NCI-H2227 (cell line): ENCODE measurements around the gene XRCC1.
"Not testable (repeated sequence)": the region's sequence is repeated elsewhere in the genome, so short reads cannot be mapped to it uniquely, and the experiment has no call there.

Experiments
- DNase-seq: peaks from one replicate; lab custom pipeline; 2025; ENCODE audit not compliant: unreplicated experiment; lab: John Stamatoyannopoulos, UW

The XRCC1 gene

DNA sequence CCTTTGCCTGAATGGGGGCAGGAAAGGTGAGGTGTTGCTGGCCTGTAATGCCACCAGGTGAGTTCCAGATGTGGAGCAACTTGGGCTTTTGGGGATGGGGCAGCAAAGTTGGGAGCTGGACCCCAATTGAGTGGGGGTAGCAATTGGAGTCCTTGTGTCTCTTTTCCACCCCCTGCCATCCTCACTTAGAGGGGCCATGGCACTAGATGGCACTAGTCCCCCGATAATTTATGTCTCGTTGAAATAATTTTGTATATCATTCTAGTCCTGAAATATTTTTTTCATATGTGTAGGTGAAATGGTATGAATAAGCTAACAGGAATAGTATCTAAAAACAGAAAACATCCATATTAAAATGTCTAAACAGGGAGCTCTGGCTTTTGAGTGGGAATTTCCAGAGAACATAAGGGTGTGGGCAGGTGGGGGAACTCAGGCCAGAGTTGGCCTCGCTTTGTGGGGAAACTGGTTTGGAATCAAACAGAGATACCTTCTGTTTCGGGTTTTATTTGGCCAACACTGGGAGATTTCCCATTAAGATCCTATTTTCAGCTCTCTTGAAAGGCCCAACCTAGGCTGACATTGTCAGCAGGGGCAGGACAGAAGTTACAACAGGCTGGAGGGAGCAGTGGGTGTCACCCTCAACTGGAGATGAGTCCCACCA, 24.4 kb upstream of the XRCC1 start:
- no peak for DNase-seq

DNA sequence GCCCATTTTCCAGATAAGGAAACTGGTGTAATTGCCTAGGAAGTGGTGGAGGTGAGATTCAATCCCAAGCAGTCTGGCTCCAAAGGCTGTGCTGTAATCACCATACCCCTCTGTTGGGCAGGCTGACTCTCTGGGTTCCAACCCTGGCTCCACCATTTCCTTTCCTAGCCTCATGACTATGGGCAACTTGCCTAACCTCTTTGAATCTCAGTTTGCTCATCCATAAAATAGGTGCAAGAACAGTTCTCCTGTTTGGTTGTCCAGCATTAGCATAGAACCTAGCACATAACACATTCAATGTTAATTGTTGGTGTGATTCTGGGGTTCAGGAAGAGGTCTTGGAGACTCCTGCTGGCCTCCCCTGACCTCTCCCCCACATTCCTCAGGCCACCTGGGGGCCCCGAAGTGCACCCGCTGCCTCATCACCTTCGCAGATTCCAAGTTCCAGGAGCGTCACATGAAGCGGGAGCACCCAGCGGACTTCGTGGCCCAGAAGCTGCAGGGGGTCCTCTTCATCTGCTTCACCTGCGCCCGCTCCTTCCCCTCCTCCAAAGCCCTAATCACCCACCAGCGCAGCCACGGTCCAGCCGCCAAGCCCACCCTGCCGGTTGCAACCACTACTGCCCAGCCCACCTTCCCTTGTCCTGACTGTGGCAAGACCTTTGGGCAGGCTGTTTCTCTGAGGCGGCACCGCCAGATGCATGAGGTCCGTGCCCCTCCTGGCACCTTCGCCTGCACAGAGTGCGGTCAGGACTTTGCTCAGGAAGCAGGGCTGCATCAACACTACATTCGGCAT, 23.3 kb upstream of the XRCC1 start:
- DNase-seq = no peak

DNA sequence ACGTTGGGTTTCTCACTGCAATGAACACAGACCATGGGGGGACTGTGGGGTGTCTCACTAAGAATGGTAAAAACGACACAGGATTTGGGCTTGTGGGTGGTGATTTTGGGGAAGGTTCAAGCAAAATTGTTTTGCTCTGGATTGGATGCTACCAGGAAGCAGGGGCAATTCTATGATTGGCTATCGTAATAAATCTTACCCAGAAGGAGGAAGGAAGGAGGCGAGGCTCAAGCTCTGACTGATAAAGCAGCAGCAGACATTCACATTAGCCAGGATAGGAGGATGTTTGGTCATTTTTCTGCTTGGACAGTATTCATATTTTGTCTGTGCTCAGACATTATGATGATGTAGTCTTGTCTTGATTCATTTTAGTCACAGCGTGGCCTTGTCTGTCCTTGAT, 22.5 kb upstream of the XRCC1 start:
- DNase-seq = no peak

DNA sequence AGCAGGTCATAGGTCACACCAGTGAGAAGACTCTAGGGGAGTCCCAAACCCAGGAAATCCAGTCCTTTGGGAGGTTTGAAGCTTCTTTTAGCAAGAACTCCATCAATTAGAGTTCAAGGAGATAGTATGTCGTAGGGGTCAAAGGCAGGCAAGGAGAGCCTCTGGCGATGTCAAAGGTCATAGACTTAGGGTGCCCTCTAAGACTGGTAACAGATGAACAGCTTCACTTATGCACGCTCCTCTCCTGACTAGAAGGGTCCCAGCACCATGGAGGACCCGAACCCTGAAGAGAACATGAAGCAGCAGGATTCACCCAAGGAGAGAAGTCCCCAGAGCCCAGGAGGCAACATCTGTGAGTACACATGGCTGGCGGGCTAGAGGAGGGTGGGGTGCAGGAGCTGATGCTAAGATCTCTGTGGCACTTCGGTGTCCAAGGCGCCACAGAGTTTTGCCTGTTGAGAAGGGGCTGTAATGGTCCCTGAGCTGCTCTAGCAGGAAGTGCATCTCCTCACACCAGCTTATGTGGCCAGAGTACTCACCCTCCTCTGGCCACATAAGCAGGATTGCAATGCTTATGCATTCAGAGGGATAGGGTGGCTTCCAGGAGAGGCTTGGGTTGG, 21.6 kb upstream of the XRCC1 start:
- no peak for DNase-seq

DNA sequence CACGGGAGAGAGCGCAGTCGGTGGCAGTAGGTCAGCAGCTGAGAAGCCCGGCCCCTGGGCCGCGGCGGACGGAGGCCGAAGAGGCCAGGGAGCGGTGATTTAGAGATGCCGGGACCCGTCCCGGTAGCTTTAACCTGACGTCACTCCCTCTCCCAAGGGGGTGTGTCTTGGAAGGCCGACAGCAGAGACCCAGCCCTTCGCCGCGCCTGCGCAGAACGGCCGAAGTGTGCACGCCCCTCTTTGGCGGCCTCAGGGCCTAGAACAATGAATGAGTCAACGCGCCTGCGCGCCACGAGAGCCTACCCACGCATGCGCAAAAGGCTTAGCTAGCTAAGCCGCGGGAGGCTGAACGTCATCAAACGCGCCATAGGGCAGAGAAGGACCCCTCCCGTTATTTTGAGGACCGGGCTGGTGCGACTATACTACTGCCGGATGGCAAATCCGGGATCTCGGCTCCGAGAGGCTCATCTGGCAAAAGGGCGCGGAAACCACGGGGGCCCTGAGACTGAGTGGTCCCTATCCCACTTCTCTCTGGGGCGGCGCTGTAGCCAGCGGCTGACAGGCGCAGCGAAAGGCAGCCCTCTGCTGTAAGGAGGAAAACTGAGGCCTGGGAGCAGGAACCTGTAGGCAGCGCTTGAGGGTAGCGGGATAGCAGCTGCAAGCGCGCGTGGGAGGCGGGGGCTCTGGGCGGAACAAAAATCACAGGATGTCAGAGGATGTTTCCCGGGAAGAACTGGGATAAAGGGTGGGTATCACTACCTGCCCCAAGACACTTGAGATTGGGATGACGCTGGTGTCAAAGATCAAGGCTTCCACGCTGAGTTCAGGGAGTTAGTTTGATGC, 20.9 kb upstream of the XRCC1 start, which contains the start of the genes IRGQ and ZNF576:
IRGQ (minus strand) TSS at position 136 of the 843 bp plus-strand sequence. CDS start 796 bp downstream, outside the sequence.
ZNF576 (plus strand) TSS at position 597 of the 843 bp plus-strand sequence. CDS start 514 bp downstream, outside the sequence.
- peak; percentile 99 for DNase-seq

DNA sequence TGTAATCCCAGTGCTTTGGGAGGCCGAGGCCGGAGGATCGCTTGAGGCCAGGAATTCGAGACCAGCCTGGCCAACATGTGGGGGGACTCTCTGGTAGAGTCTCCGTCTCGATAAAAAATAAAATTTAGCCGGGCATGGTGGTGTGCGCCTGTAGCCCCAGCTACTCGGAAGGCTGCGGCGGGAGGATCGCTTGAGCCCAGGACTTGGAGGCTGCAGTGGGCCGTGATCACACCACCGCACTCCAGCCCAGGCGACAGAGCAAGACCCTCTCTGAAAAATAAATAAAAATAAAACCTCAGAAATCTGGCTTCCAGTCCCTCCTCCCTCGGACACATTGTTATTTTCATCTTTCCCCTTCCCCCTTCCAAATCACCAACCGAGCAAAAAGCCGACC, 20.3 kb upstream of the XRCC1 start:
- DNase-seq = no peak

DNA sequence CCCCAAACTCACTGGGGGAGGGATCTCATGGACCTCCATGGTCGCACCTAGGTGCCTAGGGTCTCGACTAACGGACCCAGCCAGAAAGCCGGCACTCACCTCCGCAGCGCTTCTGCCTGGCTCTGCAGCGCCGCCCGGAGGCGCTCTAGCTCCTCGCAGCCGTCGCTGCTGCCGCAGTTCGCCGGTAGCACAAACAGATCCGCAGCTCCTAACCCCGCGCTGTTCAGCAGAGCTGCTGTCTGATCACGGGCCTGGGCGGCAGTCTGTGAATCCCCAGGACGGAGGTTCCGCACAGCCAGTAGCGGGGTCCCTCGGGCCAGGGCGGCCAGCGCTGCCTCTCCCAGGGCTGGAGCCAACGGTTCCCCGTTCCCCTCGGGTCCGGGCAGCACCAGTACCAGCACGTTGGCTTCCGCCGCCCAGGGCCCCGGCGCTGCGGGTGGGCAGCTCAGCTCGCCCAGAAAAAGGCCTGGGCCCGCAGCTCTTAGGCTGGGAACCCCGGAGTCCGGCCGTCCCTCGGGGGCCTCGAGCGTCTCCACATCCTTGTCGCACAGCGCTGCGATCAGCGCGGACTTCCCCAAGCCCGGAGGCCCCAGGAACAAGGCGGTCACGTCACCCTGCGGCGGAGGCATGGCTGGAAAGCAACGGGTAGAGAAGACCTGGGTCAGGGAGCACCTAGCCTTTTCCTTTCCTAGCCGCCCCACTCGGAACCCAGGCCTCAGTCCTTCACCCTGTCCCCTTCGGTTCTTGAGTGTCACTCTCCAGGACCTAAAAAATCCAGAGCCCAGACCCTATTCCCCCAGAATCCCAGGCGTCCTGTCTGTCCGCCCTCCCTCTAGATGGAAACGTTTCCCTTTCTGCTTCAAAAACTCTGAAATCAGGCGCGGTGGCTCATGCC, 19.6 kb upstream of the XRCC1 start:
- peak; percentile 75 for DNase-seq

DNA sequence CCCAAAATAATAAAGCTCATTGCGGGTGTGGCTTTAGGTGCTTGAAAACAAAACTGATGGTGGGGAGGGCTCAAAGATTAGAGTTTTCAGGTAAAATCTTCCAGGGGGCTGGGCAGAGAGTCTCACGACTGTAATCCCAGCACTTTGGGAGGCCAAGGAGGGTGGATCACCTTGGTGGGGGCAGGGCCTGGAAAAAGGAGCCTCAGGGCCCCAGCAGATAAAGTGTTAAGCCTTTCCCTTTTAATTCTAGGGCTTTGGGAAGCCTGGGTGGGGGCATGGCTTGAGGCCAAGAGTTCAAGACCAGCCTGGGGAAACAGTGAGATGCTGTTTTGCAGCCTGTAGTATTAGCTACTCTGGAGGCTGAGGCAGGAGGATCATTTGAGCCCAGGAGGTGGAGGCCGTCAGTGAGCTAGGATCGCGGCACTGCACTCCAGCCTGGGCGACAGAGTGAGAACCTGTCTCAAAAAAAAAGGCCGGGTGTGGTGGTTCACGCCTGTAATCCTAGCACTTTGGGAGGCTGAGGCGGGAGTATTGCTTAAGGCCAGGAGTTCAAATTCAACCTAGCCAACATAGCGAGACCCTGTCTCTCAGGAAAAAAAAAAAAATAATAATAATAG, 18.9 kb upstream of the XRCC1 start:
- no peak for DNase-seq

DNA sequence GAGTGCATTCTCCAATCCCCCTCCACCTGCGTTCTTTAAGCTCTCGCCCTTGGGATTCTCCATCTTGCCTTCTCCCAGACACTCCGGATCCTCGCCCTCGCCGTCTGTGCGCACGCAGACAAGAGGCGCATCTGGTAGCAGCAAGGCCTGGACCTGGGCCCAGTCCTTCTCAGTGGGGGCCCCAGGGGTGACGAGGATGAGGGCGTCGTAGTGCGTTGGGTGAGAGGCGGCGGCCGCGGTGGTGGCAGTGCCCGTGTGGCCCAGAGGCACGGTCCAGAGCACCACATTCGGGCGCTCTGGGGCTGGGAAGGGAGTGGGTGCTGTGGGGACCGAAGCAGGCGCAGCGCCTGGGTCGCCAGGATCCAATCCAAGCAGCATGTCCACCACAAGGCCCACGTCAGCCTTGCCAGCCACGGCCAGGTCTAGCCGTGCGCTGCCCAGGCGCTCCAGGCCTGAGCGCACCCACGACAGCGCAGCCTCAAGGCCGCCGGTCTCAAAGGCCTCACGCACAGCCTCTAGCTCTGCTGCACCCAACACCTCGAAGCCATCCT, 17.5 kb upstream of the XRCC1 start:
- DNase-seq = no peak

DNA sequence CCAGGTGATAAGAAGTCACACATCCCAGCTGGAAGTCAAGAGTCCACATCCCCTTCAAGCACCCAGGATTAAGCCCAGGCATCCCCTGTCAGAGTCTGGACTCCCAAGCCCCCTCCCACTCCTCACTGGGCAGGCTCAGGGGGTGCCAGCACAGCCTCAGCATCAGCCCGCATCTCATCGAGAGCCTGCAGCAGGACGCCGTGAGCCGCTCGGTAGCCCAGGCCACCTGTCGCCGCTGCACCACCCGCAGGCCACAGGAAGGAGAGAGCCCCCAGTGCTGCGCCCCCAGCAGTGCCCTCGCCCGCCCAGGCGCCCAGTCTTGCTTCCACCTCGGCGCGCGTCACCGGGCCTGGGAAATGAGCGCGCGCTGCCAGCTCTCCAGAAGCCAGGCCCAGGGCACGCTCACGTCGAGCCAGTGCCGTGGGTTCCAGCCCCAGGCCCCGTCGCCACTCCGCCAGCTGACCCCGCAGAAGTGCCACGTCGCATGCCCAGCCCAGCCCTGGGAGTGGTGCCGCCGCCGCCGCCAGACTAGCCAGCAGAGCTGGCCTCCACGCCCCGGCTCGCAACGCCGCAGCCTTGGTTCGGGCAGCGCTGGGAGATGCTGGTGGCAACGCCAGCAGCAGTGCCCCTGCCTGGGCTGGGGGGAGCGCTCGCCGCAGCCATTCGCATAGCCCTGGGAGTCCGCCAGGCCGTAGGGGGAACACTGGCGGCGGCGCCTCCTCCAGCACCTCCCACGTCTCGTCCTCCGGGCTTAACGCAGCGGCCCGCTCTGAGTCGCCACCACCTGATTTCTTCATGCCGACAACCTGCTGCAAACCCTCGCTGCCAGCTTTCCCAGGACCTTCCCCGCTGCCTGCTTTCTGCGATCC, 16.8 kb upstream of the XRCC1 start:
- DNase-seq = no peak

DNA sequence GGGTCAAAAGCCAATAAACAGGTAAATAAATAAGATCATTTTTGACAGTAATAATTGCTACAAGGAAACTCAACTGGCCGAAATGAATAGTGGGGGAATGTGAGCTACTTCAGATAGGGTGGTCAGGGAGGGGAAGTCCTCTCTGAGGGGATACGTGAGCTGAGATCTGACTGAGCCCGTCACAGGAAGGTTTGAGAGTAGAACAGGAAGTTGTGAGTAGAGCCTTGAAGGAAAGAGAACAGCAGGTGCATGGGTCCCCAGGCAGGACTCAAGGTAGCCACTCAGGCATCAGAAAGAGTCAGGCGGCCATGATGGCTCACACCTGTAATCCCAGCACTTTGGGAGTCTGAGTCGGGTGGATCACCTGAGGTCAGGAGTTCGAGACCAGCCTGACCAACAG, 14.4 kb upstream of the XRCC1 start:
- DNase-seq = no peak

DNA sequence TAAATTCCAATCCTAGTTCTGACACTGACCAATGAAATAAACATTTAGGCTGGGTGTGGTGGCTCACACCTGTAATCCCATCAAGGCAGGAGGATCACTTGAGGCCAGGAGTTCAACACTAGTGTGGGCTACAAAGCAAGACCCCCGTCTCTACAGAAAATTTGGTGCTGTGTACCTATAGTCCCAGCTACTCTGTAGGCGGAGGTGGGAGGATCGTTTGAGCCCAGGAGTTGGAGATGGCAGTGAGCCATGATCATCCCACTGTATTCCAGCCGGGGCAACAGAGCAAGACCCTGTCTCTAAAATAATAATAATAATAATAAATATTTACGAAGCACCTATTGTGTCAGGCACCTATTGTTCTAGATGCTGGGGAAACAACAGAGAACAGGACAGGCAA, 13.9 kb upstream of the XRCC1 start:
- no peak for DNase-seq

DNA sequence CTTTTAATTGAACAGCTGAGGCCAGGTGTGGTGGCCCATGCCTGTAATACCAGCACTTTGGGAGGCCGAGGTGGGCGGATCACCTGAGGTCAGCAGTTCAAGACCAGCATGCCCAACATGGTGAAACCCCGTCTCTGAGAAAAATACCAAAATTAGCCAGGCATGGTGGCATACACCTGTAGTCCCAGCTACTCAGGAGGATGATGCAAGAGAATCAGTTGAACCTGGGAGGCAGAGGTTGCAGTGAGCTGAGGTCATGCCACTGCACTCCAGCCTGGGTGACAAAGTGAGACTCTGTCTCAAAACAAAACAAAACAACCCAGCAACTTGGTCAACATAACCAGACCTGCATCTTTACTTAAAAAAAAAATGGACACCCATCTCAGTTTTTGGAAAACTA, 11.7 kb upstream of the XRCC1 start:
- not testable (repeated sequence) for DNase-seq

DNA sequence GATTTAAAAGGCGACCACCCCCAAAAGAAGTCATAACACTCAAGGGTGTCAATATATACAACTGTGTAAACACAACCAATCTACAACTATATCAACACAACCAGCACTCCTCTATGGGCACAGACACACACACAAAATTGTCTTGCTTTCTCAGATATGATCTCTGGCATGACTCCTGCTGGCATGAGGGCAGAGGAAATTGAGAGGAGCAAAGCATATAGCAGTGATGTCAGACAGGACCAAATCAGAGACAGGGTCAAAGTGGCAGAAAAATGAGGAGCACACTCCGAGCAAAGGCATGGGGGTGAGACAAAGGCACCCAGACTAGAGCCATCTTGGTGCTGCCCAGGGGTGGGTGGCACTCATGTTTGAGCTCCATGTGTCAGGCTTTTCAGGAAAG, 11.0 kb upstream of the XRCC1 start:
- DNase-seq = no peak

DNA sequence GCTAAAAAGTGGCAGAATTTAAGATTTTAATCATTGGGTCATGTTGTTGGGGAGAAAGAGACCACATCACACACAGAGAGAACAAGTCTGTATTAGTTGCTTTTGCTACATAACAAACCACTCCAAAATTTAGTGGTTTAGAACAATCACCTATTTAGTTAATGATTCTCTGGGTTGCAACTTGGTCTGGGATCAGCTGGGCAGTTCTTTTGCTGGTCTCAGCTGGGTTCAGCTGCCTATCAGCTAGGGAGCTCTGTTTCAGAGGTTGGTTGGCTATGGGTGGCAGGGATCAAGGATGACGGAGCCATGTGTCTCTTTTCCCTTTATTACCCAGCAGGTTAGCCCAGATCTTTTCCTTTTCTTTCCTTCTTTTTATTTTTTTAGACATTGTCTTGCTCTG, 9.2 kb upstream of the XRCC1 start:
- no peak for DNase-seq

DNA sequence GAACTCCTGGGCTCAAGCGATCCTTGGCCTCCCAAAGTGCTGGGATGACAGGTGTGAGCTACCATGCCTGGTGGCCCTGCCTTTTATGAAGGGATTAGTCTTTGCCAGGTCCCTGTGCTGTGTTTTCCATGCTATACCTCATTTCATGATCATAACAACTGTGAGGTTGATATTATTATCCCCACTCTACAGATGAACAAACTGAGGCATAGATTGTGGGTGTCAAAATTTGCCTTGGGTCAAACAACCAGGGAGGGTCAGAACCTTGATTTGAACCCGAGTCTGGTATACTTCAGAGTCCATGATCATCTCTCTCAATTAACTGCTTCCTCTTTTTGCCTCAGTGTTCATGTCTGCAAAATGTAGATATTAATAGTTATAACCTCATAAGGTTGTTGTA, 7.2 kb upstream of the XRCC1 start:
- DNase-seq = no peak

DNA sequence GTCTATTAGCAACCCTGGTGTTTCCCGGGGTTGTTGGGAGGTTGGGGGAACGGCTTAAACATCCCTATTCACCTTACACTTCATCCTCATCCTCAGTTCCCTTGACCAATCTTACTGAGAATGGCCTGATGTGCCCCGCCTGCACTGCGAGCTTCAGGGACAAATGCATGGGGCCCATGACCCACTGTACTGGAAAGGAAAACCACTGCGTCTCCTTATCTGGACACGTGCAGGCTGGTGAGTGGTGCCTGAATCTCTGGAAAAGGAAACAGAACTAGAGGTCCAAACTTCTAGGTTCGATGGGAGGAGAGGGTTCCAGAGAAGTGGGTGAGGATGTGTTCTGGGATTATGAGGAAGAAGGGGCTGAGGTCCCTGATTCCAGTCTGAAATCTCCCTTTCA, 6.1 kb upstream of the XRCC1 start:
- DNase-seq = no peak

DNA sequence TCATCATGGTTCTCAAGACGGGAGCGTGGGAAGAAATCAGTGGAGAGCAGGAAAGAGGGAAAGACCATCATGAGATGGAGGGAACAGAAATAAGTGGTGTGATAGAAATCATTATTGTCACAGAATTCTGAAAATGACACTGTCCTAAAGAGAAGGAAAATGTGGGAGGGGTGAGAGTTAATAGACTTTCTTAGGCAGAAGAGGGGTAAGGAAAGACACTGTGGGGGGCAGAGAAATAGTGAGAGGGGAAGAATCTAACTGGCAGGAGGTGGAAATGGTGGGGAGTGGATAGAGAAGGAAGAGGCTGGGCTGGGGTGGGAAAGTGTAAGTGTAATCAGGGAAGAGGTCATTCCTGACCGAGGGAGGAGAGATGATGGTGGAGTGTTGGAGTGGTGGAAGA, 3.5 kb upstream of the XRCC1 start:
- no peak for DNase-seq
